Heart right ventricle (tissue), 16 donors: Measurements from ENCODE around the gene MORN4. TPM values are rescaled to one million over a fixed set of nuclear protein-coding genes. Genes with fewer than 3 reads are reported as not detected.

Source experiments
- ATAC-seq, 8 donors: fragments of 200-7000 bp; cut with Tn5 transposase; one replicate each; pipeline ENCODE4 v1.9.1; 2020; ENCODE audit warnings: mild to moderate bottlenecking in 8 of 8, moderate library complexity in 8 of 8, moderate number of reproducible peaks in 1 of 8
- DNase-seq, 2 donors: peaks; one replicate each; pipeline ENCODE4 v3.0.0-alpha.2; 2020
- H3K27ac ChIP-seq, 10 donors: fragments of 200-600 bp; sonication (generic) in 2 of 10; one replicate each; pipeline versions ENCODE4 v1.5.0 to v1.8.0; 2020 to 2022; ENCODE audit warnings: mild to moderate bottlenecking in 3 of 10
- H3K27me3 ChIP-seq, 7 donors: fragments of 200-600 bp; one replicate each; pipeline ENCODE4 v1.8.0; 2021 to 2022; ENCODE audit warnings: mild to moderate bottlenecking in 2 of 7
- H3K36me3 ChIP-seq, 9 donors: fragments of 200-600 bp; sonication (generic) in 1 of 9; one replicate each; pipeline versions ENCODE4 v1.5.0 to v1.8.0; 2020 to 2022; ENCODE audit warnings: mild to moderate bottlenecking in 2 of 9
- H3K4me1 ChIP-seq, 9 donors: fragments of 200-600 bp; sonication (generic) in 1 of 9; one replicate each; pipeline versions ENCODE4 v1.5.0 to v1.8.0; 2020 to 2022; ENCODE audit warnings: mild to moderate bottlenecking in 4 of 9
- H3K4me3 ChIP-seq, 10 donors: fragments of 200-600 bp; sonication (generic) in 2 of 10; one replicate each; pipeline versions ENCODE4 v1.5.0 to v1.8.0; 2020 to 2022; ENCODE audit warnings: mild to moderate bottlenecking in 7 of 10, moderate library complexity in 2 of 10
- H3K9me3 ChIP-seq, 11 donors: fragments of 200-600 bp in 10 of 11; sonication (generic) in 2 of 11; one replicate each; pipeline versions ENCODE4 v1.5.0 to v1.8.0; 2013 to 2022; ENCODE audit warnings: mild to moderate bottlenecking in 2 of 11, control low read depth in 1 of 11, moderate library complexity in 1 of 11
- CTCF ChIP-seq, 9 donors: fragments of 200-600 bp; sonication (generic) in 2 of 9; IDR thresholded peaks; one replicate each; pipeline versions ENCODE4 v1.5.0 to v1.8.0; 2021 to 2022; ENCODE audit warnings: antibody characterized with exemption in 9 of 9, mild to moderate bottlenecking in 5 of 9, moderate library complexity in 1 of 9
- WGBS, 2 donors: extraction: QIAGEN DNeasy Blood & Tissue Kit; methylation state at CpG; one replicate each; pipeline ENCODE4 v1.1.7; 2013; ENCODE audit warnings: inconsistent platforms in 1 of 2; 5-methylcytosine and 5-hydroxymethylcytosine counted together
- intact Hi-C, 10 donors: fragments of 100-400 bp; cut with DNase I; formaldehyde crosslinking; loops; one replicate each; pipeline versions ENCODE4 v1.11.1 to v1.14.2; 2022
- polyA plus RNA-seq, 2 donors: library from polyadenylated mRNA; stranded (reverse); fragments of 200-250 nt; gene quantifications; one replicate each; pipeline ENCODE4 v1.2.3, GENCODE V29; 2013
- total RNA-seq, 10 donors: library from RNA; stranded (reverse); fragmentation: NEBNext Ultra II Directional in 3 of 10; extraction: Animal tissue kit (Norgen Biotek cat#: 25700) in 3 of 10; gene quantifications; one replicate each; pipeline versions ENCODE4 v1.2.1 to v1.2.4, GENCODE V29; 2021 to 2023
- donor health status: Arrhythmogenic right ventricular cardiomyopathy.
- donor health status: ischemic (EF 13 %, LVEDD 7.1; RV severe dilation, severe dysfunction).
- donor health status: healthy with polysubstance abuse.
- donor health status: DM: no; HTN: yes; CAD: no.
- donor health status: DM: no; HTN: no; CAD: no.
- donor health status: ischemic (EF 25% LVEDD 6.9; RV normal size, moderate dysfunction).
- donor health status: ischemic (EF 25% LVEDD 5.7; RV mildly dilated, moderate dysfunction).
- donor health status: healthy.
- donor health status: DM: yes; HTN: yes; CAD: no.
- donor health status: Ischemic cardiomyopathy.
- donor health status: ischemic (EF 35%, LVEDD 5.7; RV mildly dilated, moderate dysfunction).
- donor health status: nonischemic (EF 11% LVEDD 7.7; RV severe dilation, severe dysfunction).
- donor health status: DM: yes; HTN: yes; CAD: no.
- donor health status: PGD.
- donor health status: ischemic (EF 29% LVEDD 5.4; RV normal size, mild dysfunction).
- donor health status: nonischemic (EF 23%, LVEDD 6.1; RV moderate dilation, normal function).

The MORN4 gene
- total and polyA plus RNA-seq, 12 donors: 4.4 to 17.6 (median 13.3) TPM

GRCh38 chr10:97570146-97570788 is 63.0 kb downstream of the MORN4 start:
- Histone ChIP-seq H3K27me3 (no peaks in the 10 kb centered on the region), H3K36me3 (peaks cover 0 to 45% (median 16%) of the 10 kb centered on the region in 9 donors), H3K27ac (peak overlapping the region in 6 of 10 donors; percentile 4 to 95 (median 88)), H3K9me3 (no peaks in the 10 kb centered on the region), H3K4me1 (peaks cover 4 to 47% (median 26%) of the 10 kb centered on the region in 9 donors), H3K4me3 (no peak overlapping the region)
- ATAC-seq (peak in 1 of 8 donors; percentile 10), DNase-seq (no peak)
- no peak for TF ChIP-seq CTCF (IDR thresholded peaks at IDR 0.05)
- 94 to 95% methylated on average over 33 of the region's 33 CpGs for WGBS, 2 donors
- intact Hi-C loops: loop anchor here in 4 of 10 donors (2.0 to 5.0 kb wide), 2 partner anchors 41 to 42 kb away; no protein-coding TSS in a partner anchor

- Histone ChIP-seq H3K36me3 (peaks cover 0 to 45% (median 16%) of the 10 kb centered on the region in 9 donors), H3K9me3 (no peaks in the 10 kb centered on the region), H3K27ac (no peak overlapping the region), H3K27me3 (no peaks in the 10 kb centered on the region), H3K4me1 (peaks cover 0 to 25% (median 23%) of the 10 kb centered on the region in 9 donors), H3K4me3 (no peak overlapping the region)
- ATAC-seq (no peak), DNase-seq (no peak)
- TF ChIP-seq CTCF (IDR thresholded peaks at IDR 0.05): no peak
- intact Hi-C loops: no loop called here
- 96 to 97% methylated on average over 15 of the region's 15 CpGs for WGBS, 2 donors
These were observed 65.4 kb downstream of the MORN4 start for GRCh38 chr10:97567891-97568290.

- intact Hi-C loops: no loop called here
- H3K36me3 ChIP-seq: peaks cover 0 to 38% (median 16%) of the 10 kb centered on the region in 9 donors
- WGBS, 2 donors: 100% methylated on average over 2 of the region's 2 CpGs
- DNase-seq (no peak), ATAC-seq (no peak)
- H3K4me1 ChIP-seq: peaks cover 0 to 11% (median 9%) of the 10 kb centered on the region in 9 donors
- H3K27ac ChIP-seq: no peak overlapping the region
- no peaks in the 10 kb centered on the region for H3K27me3 ChIP-seq
- TF ChIP-seq CTCF (IDR thresholded peaks at IDR 0.05): no peak
- H3K4me3 ChIP-seq: no peak overlapping the region
- no peaks in the 10 kb centered on the region for H3K9me3 ChIP-seq
These were observed 66.8 kb downstream of the MORN4 start for GRCh38 chr10:97566336-97566996.

GRCh38 chr10:97564776-97565175 is 68.5 kb downstream of the MORN4 start:
- Histone ChIP-seq H3K27ac (no peak overlapping the region), H3K4me1 (peaks cover 0 to 6% (median 0%) of the 10 kb centered on the region in 9 donors), H3K9me3 (no peaks in the 10 kb centered on the region), H3K4me3 (no peak overlapping the region), H3K36me3 (peaks cover 0 to 22% (median 9%) of the 10 kb centered on the region in 9 donors), H3K27me3 (no peaks in the 10 kb centered on the region)
- no peak for TF ChIP-seq CTCF (IDR thresholded peaks at IDR 0.05)
- intact Hi-C loops: no loop called here
- ATAC-seq (no peak), DNase-seq (no peak)
- WGBS, 2 donors: 83% methylated on average over 4 of the region's 4 CpGs

Other genes with a start within 250 kb of the MORN4 start
- 10 to 100 TPM; 11.1 to 30.5 (median 20.8) TPM for gene RRP12, start 232.2 kb downstream of the MORN4 start, total RNA-seq
- gene RRP12, start 232.2 kb downstream of the MORN4 start, polyA plus RNA-seq: 10 to 100 TPM; 29.3 to 46.6 TPM
- gene PGAM1, start 207.3 kb downstream of the MORN4 start, total RNA-seq: 100 to 1,000 TPM; 187 to 389 (median 246) TPM
- gene PGAM1, start 207.3 kb downstream of the MORN4 start, polyA plus RNA-seq: 100 to 1,000 TPM in 1 of 2 donors, 10 to 100 TPM in 1; 21.5 to 323 TPM
- 10 to 100 TPM; 11.7 to 20.3 (median 15.1) TPM for gene EXOSC1, start 187.5 kb downstream of the MORN4 start, total RNA-seq
- 10 to 100 TPM; 31.0 to 31.3 TPM for gene EXOSC1, start 187.5 kb downstream of the MORN4 start, polyA plus RNA-seq
- 10 to 100 TPM; 13.4 to 27.3 (median 18.4) TPM for gene ZDHHC16, start 187.3 kb downstream of the MORN4 start, total RNA-seq
- 10 to 100 TPM; 21.1 to 49.6 TPM for gene ZDHHC16, start 187.3 kb downstream of the MORN4 start, polyA plus RNA-seq
- gene MMS19, start 135.1 kb downstream of the MORN4 start, total RNA-seq: 10 to 100 TPM; 34.7 to 49.1 (median 43.8) TPM
- 10 to 100 TPM; 44.0 to 64.9 TPM for gene MMS19, start 135.1 kb downstream of the MORN4 start, polyA plus RNA-seq
- gene UBTD1, start 134.6 kb downstream of the MORN4 start, total RNA-seq: 10 to 100 TPM; 13.6 to 34.0 (median 20.5) TPM
- gene UBTD1, start 134.6 kb downstream of the MORN4 start, polyA plus RNA-seq: 10 to 100 TPM; 36.5 to 56.0 TPM
- gene ANKRD2, start 60.7 kb downstream of the MORN4 start, total RNA-seq: 100 to 1,000 TPM in 6 of 10 donors, 10 to 100 TPM in 4; 46.3 to 395 (median 133) TPM
- gene ANKRD2, start 60.7 kb downstream of the MORN4 start, polyA plus RNA-seq: 100 to 1,000 TPM; 248 to 370 TPM
- 10 to 100 TPM in 9 of 10 donors, 1 to 10 TPM in 1; 8.9 to 42.5 (median 17.4) TPM for gene HOGA1, start 49.1 kb downstream of the MORN4 start, total RNA-seq
- gene HOGA1, start 49.1 kb downstream of the MORN4 start, polyA plus RNA-seq: 10 to 100 TPM; 30.4 to 58.3 TPM
- 1 to 10 TPM in 3 of 10 donors, under 1 TPM in 5, not detected in 2; 0.20 to 1.7 (median 0.73) TPM for gene C10orf62, start 43.8 kb downstream of the MORN4 start, total RNA-seq
- 1 to 10 TPM; 1.1 to 2.4 TPM for gene C10orf62, start 43.8 kb downstream of the MORN4 start, polyA plus RNA-seq
- gene PI4K2A, start 7.2 kb upstream of the MORN4 start, total RNA-seq: 10 to 100 TPM in 9 of 10 donors, 1 to 10 TPM in 1; 9.4 to 18.5 (median 14.2) TPM
- 10 to 100 TPM in 1 of 2 donors, 1 to 10 TPM in 1; 5.3 to 20.7 TPM for gene PI4K2A, start 7.2 kb upstream of the MORN4 start, polyA plus RNA-seq
- 10 to 100 TPM in 3 of 10 donors, 1 to 10 TPM in 7; 6.5 to 12.9 (median 9.1) TPM for gene AVPI1, start 53.7 kb upstream of the MORN4 start, total RNA-seq
- 10 to 100 TPM in 1 of 2 donors, 1 to 10 TPM in 1; 5.3 to 41.0 TPM for gene AVPI1, start 53.7 kb upstream of the MORN4 start, polyA plus RNA-seq
- 10 to 100 TPM in 1 of 10 donors, 1 to 10 TPM in 9; 2.8 to 10.2 (median 5.8) TPM for gene MARVELD1, start 80.2 kb upstream of the MORN4 start, total RNA-seq
- gene MARVELD1, start 80.2 kb upstream of the MORN4 start, polyA plus RNA-seq: 10 to 100 TPM in 1 of 2 donors, 1 to 10 TPM in 1; 5.0 to 11.9 TPM
- gene ZFYVE27, start 103.6 kb upstream of the MORN4 start, total RNA-seq: 10 to 100 TPM in 8 of 10 donors, 1 to 10 TPM in 2; 7.5 to 16.0 (median 11.8) TPM
- gene ZFYVE27, start 103.6 kb upstream of the MORN4 start, polyA plus RNA-seq: 10 to 100 TPM; 10.2 to 17.6 TPM
- gene SFRP5, start 138.5 kb upstream of the MORN4 start, total RNA-seq: 1 to 10 TPM in 4 of 10 donors, under 1 TPM in 4, not detected in 2; 0.19 to 4.3 (median 1.0) TPM
- gene SFRP5, start 138.5 kb upstream of the MORN4 start, polyA plus RNA-seq: 1 to 10 TPM in 1 of 2 donors, under 1 TPM in 1; 0.42 to 1.9 TPM
- 1 to 10 TPM in 1 of 10 donors, under 1 TPM in 9; 0.05 to 1.0 (median 0.24) TPM for gene GOLGA7B, start 216.3 kb upstream of the MORN4 start, total RNA-seq
- under 1 TPM; 0.09 to 0.59 TPM for gene GOLGA7B, start 216.3 kb upstream of the MORN4 start, polyA plus RNA-seq